ENCODE measurements around the gene TPSD1. TPM values are rescaled to one million over a fixed set of nuclear protein-coding genes. Genes with fewer than 3 reads are reported as not detected.
"Not testable (repeated sequence)": the region's sequence is repeated elsewhere in the genome, so short reads cannot be mapped to it uniquely, and the experiment has no call there.

The TPSD1 gene
- polyA plus RNA-seq, 3 donors, result 0.95 TPM; not detected in 2

DNA sequence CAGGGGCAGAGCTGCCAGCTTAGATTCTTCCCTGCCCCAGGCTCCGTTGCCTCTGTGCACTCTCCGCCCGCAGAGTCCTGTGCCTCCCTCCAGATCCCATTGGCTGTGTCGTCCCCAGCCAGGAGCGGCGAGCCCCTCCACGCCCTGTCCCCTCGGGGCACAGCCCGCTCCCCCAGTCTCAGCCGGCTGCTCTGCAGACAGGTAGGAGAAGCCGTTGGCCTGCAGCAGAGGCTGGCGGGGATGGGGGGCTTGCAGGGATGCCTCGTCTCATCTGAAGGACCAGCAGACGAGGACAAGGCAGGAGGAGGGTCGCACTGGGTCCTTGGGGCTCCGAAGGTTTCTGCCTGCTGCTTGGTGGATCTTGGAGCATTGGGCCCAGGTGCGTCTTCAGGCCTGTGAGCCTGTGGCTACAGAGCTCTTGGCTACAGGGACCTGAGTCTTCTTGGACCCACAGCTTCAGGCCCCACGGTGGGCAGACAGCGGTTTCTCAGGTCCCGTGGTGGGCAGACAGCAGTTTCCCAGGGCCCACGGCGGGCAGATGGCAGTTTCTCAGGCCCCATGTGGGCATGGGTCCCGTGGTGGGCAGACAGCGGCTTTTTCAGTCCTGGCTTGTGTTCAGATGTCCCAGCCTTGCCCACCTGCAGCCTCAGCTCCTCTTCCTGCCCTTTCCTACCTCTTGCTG lies 36.8 kb upstream of the TPSD1 start:
- no peak for DNase-seq (ENCODE audit: extremely low read depth in 1 of 11, low read depth in 9 of 11, low spot score in 4 of 11)

DNA sequence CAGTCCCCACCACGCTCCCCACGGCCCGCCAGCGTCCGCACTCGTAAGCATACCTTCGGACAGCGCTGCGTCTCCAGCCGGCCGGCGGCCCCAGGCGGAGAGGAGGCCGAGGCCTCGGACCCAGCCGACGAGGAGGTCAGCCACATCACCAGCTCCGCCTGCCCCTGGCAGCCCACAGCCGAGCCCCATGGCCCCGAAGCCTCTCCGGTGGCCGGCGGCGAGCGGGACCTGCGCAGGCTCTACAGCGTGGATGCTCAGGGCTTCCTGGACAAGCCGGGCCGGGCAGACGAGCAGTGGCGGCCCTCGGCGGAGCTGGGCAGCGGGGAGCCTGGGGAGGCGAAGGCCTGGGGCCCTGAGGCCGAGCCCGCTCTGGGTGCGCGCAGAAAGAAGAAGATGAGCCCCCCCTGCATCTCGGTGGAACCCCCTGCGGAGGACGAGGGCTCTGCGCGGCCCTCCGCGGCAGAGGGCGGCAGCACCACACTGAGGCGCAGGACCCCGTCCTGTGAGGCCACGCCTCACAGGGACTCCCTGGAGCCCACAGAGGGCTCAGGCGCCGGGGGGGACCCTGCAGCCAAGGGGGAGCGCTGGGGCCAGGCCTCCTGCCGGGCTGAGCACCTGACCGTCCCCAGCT lies 35.7 kb upstream of the TPSD1 start:
- no peak for DNase-seq (ENCODE audit: extremely low read depth in 1 of 11, low read depth in 9 of 11, low spot score in 4 of 11)

DNA sequence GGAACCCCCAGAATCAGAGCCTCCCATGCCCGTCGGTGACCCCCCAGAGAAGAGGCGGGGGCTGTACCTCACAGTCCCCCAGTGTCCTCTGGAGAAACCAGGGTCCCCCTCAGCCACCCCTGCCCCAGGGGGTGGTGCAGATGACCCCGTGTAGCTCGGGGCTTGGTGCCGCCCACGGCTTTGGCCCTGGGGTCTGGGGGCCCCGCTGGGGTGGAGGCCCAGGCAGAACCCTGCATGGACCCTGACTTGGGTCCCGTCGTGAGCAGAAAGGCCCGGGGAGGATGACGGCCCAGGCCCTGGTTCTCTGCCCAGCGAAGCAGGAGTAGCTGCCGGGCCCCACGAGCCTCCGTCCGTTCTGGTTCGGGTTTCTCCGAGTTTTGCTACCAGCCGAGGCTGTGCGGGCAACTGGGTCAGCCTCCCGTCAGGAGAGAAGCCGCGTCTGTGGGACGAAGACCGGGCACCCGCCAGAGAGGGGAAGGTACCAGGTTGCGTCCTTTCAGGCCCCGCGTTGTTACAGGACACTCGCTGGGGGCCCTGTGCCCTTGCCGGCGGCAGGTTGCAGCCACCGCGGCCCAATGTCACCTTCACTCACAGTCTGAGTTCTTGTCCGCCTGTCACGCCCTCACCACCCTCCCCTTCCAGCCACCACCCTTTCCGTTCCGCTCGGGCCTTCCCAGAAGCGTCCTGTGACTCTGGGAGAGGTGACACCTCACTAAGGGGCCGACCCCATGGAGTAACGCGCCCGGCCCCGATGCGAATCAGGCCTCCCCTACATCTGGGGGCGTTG lies 34.8 kb upstream of the TPSD1 start:
- DNase-seq (ENCODE audit: extremely low read depth in 1 of 11, low read depth in 9 of 11, low spot score in 4 of 11), result no peak

DNA sequence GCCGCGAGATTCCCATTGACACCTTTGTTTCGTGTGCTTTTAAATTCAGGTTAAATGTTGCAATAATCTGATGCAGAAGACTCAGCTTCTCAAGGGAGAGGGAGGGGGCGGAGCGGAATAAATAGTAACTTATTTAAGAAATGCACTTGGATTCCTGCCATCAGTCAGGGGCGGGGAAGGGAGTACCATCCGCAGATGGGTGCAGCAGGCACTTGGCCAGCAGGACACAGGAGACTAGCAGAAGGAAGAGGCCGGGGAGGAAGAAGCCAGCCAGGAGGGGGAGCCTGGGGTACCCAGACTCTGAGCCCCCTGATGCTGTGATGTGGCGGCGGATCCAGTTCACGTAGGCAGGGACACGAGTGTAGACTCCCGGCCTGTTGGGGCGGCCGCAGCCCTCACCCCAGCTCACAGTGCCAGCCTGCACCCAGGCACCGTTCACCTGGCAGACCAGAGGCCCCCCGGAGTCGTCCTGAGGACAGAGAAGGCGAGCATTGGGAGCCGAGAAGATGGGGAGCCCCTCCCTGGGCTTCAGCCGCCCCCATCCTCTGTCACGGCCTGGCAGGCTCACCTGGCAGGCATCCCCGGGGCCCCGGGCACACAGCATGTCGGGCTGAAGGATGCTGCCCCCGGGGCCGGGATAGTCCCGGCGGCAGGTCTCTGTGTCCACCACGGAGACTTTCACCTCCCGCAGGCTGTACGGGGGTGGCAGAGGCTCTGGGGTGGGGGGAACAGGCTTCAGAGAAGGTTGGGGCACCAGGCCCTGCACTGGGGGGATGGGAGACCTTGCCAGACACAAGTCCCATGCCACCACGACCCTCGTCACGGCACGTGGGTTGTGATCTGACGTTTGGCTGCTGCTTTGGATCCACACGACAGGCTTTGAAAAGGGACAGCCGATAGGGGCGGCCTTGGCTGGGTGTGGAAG lies 34.0 kb upstream of the TPSD1 start:
- DNase-seq (ENCODE audit: extremely low read depth in 1 of 11, low read depth in 9 of 11, low spot score in 4 of 11), result no peak

DNA sequence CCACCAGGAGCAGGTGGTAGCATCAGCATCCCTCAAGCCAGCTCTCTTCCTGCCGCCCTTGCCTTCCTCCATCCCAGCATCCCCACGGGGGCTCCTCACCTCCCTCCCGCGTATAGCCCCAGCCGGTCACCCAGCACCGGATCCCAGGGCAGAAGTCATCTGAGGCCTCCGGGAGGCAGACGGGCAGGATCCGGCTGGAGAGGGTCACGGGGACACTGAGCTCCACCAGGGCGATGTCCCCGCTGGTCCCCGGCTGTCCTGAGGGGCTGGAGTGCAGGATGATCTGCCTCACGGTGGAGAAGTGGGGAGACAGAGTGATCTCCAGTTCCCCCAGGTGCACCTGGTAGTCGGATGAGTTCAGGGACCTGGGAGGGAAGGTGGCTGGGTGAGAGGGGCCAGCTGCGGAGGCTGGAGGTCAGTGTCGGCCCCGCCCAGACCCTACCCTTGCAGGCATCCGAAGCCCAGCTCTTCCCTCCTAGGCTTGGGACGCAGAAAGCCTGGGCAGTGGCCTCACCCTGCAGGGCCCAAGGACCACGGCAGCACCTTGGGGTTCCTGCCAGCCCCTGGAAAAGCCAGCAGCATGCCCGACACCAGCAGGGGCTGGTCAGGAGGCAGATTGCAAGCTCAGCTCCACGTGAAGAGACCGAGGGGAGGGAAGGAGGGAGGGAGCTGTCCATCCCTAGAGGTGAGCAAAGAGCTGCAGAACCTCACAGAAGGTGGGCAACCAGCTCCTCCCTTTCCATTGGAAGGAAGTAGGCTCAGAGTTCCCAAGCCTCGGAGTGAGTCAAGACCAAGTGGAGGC lies 33.1 kb upstream of the TPSD1 start:
- no peak for DNase-seq (ENCODE audit: extremely low read depth in 1 of 11, low read depth in 9 of 11, low spot score in 4 of 11)

DNA sequence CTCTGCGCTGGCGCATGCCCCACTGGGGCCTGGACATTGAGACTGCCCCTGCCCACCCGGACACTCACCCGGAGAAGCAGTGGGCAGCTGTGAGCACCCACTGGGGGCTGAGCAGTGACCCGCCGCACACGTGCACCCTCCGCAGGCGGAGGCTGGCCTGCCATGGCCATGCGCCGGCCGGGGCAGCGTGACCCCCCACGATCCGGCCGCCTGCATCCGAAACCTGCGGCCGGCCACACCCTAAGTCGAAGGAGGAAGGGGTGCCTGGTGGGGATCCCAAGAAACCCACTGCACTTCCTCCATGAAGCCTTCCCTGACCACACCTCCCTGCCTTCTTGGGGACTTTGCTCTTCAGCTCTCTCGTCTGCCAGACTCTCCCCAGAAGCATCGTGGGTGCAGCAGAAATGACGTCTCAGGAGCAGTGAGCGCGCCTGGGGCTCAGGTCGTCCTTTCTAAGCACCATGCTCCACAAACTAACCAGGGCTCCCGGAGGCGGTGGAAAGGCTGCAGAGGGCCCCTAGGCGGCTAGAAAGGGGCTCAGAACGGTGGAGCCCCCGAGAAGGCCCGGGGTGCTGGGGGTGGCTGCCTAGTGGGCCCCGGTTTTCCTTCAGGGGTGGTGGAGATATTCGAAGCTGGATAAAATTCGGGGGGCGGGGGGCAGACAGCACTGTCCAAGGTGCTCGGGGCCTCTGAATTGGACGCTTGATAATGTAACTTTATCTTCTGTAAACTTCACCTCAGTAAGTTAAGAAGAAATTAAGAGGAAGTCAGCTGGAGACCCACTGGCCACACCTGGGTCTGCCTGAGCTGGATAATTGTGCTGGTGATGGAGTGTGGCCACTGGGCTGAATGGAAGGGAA lies 32.3 kb upstream of the TPSD1 start:
- no peak for DNase-seq (ENCODE audit: extremely low read depth in 1 of 11, low read depth in 9 of 11, low spot score in 4 of 11)

DNA sequence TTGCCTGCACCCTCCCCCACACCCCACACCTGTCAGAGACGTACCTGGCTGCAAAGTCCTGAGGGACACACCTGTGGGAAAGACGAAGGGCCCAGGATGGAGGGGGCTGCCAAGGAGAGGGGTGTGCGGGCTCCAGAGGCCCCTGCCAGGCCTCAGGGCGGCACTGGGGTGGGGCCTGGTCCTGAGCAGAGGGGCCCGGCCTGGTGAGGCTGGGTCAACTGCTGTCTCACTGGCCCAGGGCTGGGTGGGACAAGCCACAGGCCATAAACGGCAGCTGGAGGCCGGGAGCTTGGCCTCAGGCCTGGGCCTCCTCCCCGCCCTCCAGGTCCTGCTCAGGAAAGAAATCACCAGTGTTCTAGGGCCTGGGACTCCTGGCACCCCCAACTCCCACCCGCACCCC lies 31.3 kb upstream of the TPSD1 start:
- DNase-seq (ENCODE audit: extremely low read depth in 1 of 11, low read depth in 9 of 11, low spot score in 4 of 11), result no peak

DNA sequence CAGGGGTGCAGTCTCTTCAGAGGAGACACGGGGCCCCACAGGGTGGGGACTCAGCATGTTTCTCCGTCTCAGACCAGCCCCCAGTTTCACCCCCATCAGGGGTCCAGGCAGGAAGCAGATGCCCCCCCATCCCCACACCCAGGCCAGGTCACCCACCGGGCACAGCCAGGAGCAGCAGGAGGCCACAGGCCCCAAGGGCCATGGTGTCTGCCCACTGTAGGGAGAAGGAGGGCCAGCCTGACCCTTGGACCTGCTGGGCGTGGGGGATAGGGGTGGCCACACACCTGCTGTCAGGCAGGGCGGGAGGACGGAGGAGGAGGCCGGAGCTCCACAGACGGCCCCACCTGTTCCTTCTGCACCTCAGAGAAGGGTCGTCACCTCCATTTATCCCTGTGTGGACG lies 30.8 kb upstream of the TPSD1 start, which contains the start of gene TPSG1:
TPSG1 (minus strand) TSS at position 218 of the 401 bp plus-strand sequence; CDS start at position 202, 16 bp downstream.
- DNase-seq (ENCODE audit: extremely low read depth in 1 of 11, low read depth in 9 of 11, low spot score in 4 of 11), result no peak

DNA sequence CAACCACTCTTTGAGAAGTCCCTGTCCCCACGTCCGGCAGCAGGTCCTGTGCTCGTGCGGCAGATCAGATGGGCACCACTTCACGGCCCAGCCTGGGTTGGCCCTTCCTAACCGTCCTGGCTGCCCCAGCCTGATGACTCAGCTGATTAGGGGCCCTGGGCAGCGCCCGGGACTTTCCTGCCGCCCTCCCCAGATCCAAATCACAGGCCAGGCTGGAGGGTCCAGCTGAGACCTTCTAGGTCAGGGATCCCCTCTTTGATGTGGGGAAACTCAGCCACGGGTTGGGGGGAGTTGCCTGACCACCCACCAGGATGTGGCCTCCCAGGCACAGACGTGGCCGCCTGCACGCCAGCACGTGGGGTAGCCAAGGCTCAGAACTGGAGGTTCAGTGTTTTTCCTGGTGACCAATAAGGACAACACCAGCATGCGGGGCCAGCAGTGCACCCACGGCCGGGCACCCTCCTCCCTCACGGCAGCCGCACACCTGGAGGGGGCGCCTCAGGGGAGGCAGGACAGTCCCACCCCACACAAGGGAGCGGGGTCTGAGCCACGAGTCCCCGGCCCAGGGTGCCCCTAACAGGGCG lies 30.0 kb upstream of the TPSD1 start:
- DNase-seq (ENCODE audit: extremely low read depth in 1 of 11, low read depth in 9 of 11, low spot score in 4 of 11), result not testable (repeated sequence)

DNA sequence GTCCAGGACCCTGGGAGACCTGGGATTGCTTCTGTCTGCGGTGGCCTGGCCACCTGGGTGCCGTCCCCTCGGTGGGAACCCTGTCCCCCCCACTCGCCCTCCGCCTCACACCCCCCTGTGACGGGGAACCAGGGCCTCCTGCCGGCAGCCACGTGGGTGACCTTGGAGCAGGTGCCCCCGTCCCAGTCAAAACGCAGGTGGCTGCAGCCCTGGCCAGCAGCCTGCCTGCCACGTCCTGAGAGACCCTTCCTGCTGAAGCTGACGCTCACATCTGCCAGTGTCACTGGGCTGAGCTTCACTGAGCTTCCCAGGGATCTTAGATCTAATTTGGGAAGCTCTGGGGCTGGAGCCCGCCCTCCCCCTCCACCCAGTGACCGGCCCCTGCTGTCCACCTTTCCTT lies 29.2 kb upstream of the TPSD1 start:
- DNase-seq (ENCODE audit: extremely low read depth in 1 of 11, low read depth in 9 of 11, low spot score in 4 of 11), result not testable (repeated sequence)

DNA sequence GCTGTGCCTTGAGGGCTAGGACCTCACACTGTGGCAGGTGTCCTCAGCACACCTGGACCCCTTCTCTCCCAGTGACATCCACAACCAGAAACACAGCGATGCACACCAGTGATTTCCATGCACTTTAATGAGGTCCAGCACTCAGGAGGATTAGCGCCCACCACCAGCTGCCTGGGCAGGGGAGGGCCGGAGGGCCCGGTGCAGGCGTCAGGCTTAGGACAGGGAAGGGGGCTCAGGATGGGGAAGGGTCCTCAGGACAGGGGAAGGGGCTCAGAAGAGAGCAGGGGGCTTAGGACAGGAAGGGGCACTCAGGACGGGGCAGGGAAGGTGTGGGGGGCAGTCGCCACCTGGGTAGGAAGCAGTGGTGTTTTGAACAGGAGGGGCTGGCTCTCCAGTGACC lies 27.6 kb upstream of the TPSD1 start:
- DNase-seq (ENCODE audit: extremely low read depth in 1 of 11, low read depth in 9 of 11, low spot score in 4 of 11), result not testable (repeated sequence)

DNA sequence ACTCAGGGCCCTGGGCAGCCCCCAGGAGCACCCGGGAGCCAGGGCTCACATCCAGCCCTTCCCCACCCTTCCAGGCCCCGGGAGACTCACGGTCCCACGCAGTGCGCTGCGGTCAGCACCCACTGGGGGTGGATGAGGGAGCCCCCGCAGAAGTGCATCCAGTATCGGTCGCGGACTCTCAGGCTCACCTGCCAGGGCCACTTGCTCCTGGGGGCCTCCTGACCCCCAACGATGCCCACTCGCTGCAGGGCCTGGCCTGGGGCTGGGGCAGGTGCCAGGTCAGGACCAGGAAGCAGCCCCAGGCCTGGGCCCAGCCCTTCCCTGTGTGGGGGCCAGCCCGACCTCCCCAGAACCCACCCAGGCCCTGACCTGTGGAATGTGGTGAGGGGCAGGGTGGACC lies 26.4 kb upstream of the TPSD1 start:
- not testable (repeated sequence) for DNase-seq (ENCODE audit: extremely low read depth in 1 of 11, low read depth in 9 of 11, low spot score in 4 of 11)

DNA sequence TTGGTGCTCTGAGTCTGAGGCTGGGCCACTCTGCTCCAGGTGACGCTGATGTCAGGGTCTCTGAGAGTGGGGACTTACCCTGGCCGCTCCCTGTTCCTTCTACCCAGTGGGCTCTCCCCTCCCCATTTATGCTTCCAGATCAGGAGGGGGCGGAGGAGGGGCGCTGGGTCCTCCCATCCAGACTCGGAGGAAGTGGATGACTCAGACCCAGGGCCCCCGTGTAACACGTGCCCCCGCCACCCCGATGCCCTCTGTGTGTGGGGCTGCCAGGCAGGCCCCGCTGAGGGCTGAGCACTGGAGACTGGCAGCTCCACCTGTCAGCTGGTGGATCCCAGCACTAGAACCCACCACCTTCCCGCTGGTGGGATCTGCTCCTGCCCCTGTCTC lies 25.8 kb upstream of the TPSD1 start, which contains the start of gene TPSB2:
TPSB2 (minus strand) TSS at position 101 of the 387 bp plus-strand sequence. CDS start 233 bp downstream, outside the sequence.
- not testable (repeated sequence) for DNase-seq (ENCODE audit: extremely low read depth in 1 of 11, low read depth in 9 of 11, low spot score in 4 of 11)

DNA sequence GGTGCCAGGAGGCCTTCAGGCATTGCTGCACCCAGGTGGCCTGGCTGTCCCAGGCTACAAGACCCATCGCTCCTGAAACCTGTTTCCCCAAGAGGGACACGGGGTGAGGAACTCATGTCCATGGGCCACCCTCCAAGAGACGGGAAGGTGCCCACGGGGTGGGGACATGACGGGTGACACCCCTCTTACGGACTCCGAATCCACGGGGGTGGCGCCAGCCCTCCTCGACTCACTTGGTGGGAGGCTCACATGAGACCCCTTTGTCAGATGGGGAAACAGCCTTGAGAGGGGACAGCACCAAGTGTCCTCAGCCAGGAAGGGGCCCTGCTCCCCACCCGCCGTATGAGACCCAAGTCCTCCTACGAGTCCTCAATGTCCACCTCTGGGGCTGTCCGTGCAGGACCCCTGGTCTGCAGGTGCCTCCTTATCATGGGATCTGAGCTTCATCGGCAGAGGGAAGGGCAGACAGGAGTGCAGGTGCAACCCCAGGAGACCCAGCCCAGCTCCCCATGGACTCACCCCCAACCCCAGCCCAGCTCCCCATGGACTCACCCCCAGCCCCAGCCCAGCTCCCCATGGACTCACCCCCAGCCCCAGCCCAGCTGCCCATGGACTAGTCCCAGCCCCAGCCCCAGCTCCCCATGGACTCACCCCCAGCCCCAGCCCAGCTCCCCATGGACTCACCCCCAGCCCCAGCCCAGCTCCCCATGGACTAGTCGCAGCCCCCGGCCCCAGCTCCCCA lies 25.2 kb upstream of the TPSD1 start:
- not testable (repeated sequence) for DNase-seq (ENCODE audit: extremely low read depth in 1 of 11, low read depth in 9 of 11, low spot score in 4 of 11)

DNA sequence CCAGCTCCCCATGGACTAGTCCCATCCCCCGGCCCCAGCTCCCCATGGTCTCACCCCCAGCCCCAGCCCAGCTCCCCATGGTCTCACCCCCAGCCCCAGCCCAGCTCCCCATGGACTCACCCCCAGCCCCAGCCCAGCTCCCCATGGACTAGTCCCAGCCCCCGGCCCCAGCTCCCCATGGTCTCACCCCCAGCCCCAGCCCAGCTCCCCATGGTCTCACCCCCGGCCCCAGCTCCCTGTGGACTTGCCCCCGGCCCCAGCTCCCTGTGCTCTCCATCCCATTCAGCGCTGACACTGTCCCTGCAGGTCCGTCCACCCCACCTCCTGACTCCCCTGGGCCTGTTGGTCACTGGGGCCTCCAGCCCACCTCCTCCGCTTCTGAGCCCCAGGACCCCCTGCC lies 24.6 kb upstream of the TPSD1 start:
- not testable (repeated sequence) for DNase-seq (ENCODE audit: extremely low read depth in 1 of 11, low read depth in 9 of 11, low spot score in 4 of 11)

DNA sequence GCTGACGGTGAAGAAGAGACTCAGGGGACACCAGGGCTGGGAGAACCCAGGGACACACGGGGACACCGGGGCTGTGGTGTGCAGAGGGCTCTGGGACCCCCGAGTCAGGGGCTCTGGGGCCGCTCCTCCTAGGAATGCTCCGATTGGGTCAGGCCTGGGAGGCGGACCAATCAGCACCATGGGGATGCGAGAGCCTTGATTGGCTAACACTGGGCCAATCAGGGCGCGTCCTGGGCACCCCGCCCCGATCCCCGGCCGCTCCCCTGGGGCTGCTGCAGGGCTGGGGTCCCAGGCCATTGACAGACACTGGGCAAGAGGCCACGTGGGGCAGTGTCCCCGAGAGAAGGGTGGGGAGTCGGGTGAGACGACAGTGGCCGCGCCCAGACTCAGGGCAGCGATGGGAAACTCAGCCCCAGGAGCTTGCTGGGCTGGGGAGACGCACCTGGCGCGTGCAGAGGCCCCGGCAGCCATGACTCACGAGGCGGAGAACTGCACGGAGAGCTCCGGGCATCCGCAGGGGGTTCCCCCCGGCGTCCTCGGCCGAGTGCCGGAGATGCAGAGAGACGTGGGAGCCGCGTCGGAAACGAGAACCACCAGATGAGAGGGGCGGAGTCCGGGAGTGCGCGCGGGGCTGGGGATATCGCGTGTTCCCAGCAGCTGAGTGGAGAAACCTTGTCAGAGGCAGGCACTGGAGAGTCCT lies 23.7 kb upstream of the TPSD1 start:
- not testable (repeated sequence) for DNase-seq (ENCODE audit: extremely low read depth in 1 of 11, low read depth in 9 of 11, low spot score in 4 of 11)
